NB4 (cell line): ENCODE measurements around the gene SLC30A4.

Experiments
- DNase-seq: peaks from one replicate; pipeline ENCODE4 v3.0.0; 2010; ENCODE audit warnings: low read depth
- H3K4me3 ChIP-seq: one replicate; pipeline ENCODE4 v1.5.1; 2011; ENCODE audit warnings: mild to moderate bottlenecking, low read depth, low read length, moderate library complexity
- MYC ChIP-seq: IDR thresholded peaks from 2 replicates; pipeline ENCODE4 v1.6.1; 2011; ENCODE audit warnings: low read depth, low read length
- POLR2A ChIP-seq: IDR thresholded peaks from 2 replicates; pipeline ENCODE4 v1.6.1; 2011; ENCODE audit warnings: mild to moderate bottlenecking; ENCODE audit not compliant: insufficient read length; ENCODE audit errors: extremely low read depth
- TF ChIP-seq, protein P1 (sequence below): IDR thresholded peaks from 2 replicates; pipeline ENCODE4 v1.6.1; 2011; ENCODE audit warnings: low read depth, low read length
- TF ChIP-seq, protein P2 (sequence below): IDR thresholded peaks from one replicate; pipeline ENCODE4 v1.5.1; 2012; ENCODE audit warnings: low read depth, low read length

Gene SLC30A4

DNA sequence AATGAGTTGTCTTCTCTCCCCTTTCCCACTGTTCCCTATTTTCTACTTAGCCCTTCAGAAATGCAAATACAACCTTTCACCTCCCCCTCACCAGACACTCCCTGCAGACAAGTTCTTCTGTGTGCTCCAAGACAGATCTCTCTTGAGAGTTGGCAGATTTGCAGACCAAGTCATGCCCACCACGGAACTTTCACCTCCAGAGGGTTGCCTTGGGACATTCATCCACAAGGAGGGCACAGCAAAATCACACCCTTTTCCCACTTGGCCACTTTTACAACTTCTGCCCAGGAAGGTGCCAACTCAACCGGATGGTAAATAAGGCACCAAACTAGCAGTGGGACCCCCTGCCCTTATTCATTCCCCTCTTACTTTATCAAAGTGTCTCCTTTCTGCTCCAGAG, 53.5 kb downstream of the SLC30A4 start:
- no peak for TF ChIP-seq POLR2A
- DNase-seq, result no peak
- no peak overlapping the region for H3K4me3 ChIP-seq

DNA sequence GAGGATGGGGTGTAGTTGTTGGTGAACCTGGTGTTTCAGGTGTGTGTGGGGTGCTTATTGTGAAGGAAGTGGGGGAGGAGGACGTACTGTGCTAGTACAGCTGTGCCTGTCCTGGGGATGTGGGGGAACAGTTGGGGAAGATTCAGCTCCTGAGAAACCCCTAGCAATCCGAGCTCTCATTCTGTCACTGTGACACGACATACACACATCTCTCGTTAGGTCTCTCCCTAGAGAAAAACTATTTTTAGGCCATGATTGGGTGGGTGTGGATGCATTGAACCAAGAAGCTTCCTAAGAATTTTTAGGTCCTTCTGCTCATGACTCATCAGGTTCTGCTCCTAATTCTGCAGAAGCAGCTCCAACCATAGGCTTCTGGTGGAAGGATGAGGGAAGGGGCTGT, 54.3 kb downstream of the SLC30A4 start:
- DNase-seq, result no peak
- no peak overlapping the region for H3K4me3 ChIP-seq
- TF ChIP-seq, protein P1, sequence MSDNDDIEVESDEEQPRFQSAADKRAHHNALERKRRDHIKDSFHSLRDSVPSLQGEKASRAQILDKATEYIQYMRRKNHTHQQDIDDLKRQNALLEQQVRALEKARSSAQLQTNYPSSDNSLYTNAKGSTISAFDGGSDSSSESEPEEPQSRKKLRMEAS, result no peak
- TF ChIP-seq, protein P2, sequence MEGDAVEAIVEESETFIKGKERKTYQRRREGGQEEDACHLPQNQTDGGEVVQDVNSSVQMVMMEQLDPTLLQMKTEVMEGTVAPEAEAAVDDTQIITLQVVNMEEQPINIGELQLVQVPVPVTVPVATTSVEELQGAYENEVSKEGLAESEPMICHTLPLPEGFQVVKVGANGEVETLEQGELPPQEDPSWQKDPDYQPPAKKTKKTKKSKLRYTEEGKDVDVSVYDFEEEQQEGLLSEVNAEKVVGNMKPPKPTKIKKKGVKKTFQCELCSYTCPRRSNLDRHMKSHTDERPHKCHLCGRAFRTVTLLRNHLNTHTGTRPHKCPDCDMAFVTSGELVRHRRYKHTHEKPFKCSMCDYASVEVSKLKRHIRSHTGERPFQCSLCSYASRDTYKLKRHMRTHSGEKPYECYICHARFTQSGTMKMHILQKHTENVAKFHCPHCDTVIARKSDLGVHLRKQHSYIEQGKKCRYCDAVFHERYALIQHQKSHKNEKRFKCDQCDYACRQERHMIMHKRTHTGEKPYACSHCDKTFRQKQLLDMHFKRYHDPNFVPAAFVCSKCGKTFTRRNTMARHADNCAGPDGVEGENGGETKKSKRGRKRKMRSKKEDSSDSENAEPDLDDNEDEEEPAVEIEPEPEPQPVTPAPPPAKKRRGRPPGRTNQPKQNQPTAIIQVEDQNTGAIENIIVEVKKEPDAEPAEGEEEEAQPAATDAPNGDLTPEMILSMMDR, result no peak
- TF ChIP-seq MYC (no peak), POLR2A (no peak)

DNA sequence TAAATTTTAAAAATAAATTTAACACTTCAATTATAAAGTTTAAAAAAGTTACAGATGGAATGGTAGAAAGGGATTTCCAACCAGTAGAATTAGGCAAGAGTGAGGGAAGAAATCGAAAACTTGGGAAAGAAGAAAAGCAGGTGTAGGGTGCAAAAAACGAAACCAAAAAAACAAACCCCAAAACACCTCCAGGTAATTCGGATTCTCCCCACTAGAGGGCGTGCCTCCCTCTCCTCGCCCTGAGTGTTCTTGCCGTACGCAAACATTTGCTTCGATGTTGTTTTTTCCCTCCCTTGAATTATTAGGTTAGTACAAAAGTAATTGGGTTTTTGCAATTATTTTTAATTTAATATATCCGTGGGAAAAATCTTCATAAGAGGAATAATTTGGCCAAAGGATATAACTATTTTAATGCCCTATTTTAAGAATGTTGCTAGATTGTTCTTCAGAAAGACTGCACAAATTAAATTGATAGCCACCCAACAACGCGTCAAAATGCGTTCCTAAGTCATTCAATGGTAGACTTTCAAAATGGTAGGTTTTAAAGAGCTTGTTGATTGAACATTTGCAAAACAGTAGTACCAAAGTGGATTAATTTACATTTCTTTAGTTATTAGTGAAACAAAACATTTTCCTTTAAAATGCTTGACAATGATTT, 63.7 kb downstream of the SLC30A4 start:
- TF ChIP-seq, protein P1, result no peak
- no peak for TF ChIP-seq POLR2A
- TF ChIP-seq, protein P2, result peak; percentile 74
- TF ChIP-seq MYC, result no peak
- peak overlapping the region; percentile 69 for H3K4me3 ChIP-seq
- DNase-seq, result peak; percentile 70

DNA sequence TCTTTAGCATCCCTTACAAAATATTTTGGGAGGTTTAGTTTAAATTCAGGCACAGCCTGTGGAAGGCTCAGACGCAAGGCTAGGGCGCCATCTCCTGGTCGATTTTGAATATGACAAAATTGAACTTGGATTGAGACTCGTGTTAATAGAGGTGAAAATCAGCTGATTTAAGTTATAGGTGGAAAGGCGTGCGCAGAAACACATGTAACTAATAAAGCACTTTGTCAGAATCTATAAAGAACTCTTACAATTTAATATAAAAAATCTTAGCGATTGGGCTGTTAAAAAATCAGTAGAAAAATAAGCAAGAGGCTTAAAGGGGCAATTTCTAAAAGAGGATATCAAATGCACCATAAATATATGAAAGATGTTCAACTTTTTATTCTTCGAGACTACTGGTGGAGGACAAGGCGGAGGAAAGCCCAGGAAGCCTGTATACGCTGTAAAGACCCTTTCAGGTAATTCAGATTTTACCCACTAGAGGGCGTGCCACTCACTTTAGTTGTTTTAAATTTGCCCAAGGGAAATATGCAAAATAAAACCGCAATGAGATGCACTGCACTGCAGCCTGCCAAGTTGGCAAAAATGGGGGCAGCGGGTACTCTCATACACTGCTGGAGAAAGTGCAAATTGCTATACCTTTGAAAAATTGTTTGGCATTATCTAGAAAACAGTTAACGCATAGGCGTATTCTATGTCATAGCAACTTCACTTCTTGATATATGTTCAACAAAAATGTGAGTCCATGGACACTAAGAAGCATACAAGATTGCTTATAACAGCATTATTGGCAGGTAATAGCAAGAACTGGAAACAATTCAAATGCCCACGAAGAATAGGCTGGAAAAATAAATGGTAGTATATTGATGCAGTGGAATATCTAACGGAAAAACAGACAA, 64.7 kb downstream of the SLC30A4 start:
- H3K4me3 ChIP-seq, result peak overlapping the region; percentile 69
- DNase-seq, result peak; percentile 82
- TF ChIP-seq POLR2A, result no peak
- TF ChIP-seq, protein P2, result peak; percentile 48
- TF ChIP-seq MYC, result peak; percentile 56
- TF ChIP-seq, protein P1, result peak; percentile 63

DNA sequence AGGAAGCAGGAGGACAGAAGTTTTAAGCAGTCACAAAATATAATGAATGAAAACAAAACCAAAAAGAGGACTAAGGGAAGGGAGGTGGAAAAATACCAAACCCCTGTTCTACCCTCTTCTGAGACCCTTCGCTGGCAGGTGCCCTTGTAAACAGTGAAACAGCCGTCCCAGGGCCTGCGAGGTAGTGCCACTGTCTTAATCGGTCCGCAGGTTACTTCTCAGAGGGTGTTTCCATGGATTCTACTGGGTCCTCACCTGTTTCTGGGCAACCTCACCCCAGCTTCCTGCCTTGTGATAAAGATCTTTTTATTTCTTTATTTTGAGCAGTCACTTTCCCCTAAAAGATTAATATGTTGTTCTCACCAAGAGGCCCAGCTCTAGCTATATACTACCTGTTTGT, 65.3 kb downstream of the SLC30A4 start:
- H3K4me3 ChIP-seq, result no peak overlapping the region
- no peak for DNase-seq
- TF ChIP-seq, protein P1, result no peak
- TF ChIP-seq POLR2A, result no peak
- TF ChIP-seq, protein P2, result no peak
- TF ChIP-seq MYC, result no peak

DNA sequence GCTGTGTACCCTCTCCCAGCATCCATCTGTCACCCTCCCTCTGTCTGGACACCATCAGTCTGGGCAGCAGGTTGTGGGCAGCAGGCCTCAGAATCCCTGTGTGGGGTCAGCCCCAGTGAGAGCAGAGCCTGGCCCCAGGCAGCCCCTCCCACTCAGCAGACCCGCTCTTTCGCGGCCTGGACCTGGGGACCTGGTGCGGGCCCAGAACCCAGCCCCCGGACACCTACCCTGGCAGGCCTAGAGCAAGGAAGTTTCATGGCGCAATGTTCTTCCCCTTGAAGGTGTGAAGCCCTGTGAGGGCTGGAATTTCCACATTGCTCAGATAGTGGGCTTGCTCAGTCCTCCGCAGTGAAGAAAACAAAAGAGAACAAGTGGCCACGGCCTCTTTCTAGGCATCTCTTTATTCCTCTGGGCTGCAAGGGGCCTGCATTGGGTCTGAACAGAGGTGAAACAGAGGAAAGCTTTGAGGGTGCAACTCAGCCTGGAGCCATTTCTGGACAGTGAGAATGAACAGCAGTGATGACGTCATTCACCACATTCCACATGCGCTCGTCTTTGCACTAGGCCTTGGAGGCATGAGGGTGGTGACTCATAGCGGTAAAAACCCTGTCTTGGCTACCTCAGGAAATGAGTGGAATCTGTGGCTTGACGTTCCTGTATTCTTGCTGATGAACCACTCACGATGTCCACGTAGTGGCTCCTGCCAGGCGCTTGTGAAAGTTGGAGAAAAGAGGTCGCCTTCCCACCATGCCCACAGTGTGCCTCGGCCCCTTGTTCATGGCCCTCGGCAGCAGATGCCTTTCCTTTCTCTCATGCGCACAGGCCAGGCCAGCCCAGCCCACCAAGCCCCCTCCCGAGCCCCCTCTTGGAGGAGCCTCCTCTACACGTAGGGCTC, 66.1 kb downstream of the SLC30A4 start:
- H3K4me3 ChIP-seq, result no peak overlapping the region
- TF ChIP-seq MYC (peak; percentile 96), POLR2A (no peak)
- TF ChIP-seq, protein P1, result peak; percentile 94
- TF ChIP-seq, protein P2, result no peak
- DNase-seq, result peak; percentile 96
